SU-DHL-6 (cell line): ENCODE measurements around the gene MIF4GD.

Source experiments
- CTCF ChIP-seq: fragments of 200-600 bp; sonication (generic); IDR thresholded peaks from one replicate; pipeline ENCODE4 v1.5.1; 2017; ENCODE audit warnings: antibody characterized with exemption, mild to moderate bottlenecking, low read length, moderate library complexity; ENCODE audit not compliant: insufficient read depth, poor library complexity, severe bottlenecking
- EZH2phosphoT487 ChIP-seq: fragments of 200-600 bp; sonication (generic), shearing (Covaris generic); conservative IDR thresholded peaks from 2 replicates; pipeline ENCODE4 v1.6.1; 2018; ENCODE audit warnings: mild to moderate bottlenecking, antibody characterized with exemption, low read length, moderate library complexity, mixed read lengths

DNA sequence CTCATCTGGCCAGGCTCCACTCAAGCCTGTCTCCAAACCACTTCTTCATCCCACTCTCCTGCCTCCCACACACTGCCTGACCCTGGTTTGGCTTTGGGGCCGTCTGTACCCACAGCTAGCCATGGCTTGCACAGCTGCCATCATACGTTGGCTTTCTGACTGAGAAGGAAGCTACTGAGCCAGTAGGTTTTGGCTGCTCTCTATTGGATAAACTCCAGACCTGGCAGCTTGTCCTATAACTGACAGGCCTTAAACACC, 3.9 kb downstream of the MIF4GD start:
- TF ChIP-seq EZH2phosphoT487 (no peak), CTCF (no peak)
